Uterus (tissue), 2 donors: Measurements from ENCODE around the gene ARFGEF3.

ENCODE experiments used
- POLR2A ChIP-seq, 2 donors: fragments of 450-650 bp; IDR thresholded peaks; one replicate each; pipeline ENCODE4 v1.6.1; 2016; ENCODE audit warnings: antibody characterized with exemption in 2 of 2, mild to moderate bottlenecking in 1 of 2, moderate library complexity in 1 of 2
- TF ChIP-seq, protein P1 (sequence below), 4 experiments: fragments of 200-600 bp in 2 of 4; fragments of 450-650 bp in 2 of 4; sonication (generic) in 2 of 4; IDR thresholded peaks; one replicate each; pipeline ENCODE4 v1.5.1; 2016 to 2019; ENCODE audit warnings: antibody characterized with exemption in 4 of 4, mild to moderate bottlenecking in 2 of 4, moderate library complexity in 1 of 4

DNA sequence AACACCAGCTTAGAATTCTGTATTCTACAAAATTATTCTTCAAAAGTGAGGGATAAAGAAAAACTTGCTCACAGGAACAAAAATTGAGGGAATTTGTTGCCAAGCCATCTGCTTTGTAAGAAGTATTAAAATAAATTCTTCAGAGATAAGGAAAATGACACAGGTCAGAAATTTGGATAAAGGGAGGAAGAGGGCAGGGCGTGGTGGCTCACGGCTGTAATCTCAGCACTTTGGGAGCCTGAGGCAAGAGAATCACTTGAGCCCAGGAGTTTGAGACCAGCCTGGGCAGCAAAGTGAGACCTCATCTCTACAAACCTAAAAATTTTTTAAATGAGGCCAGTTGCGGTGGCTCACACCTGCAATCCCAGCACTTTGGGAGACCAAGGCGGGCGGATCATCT, 227.8 kb downstream of the ARFGEF3 start:
- TF ChIP-seq, protein P1, sequence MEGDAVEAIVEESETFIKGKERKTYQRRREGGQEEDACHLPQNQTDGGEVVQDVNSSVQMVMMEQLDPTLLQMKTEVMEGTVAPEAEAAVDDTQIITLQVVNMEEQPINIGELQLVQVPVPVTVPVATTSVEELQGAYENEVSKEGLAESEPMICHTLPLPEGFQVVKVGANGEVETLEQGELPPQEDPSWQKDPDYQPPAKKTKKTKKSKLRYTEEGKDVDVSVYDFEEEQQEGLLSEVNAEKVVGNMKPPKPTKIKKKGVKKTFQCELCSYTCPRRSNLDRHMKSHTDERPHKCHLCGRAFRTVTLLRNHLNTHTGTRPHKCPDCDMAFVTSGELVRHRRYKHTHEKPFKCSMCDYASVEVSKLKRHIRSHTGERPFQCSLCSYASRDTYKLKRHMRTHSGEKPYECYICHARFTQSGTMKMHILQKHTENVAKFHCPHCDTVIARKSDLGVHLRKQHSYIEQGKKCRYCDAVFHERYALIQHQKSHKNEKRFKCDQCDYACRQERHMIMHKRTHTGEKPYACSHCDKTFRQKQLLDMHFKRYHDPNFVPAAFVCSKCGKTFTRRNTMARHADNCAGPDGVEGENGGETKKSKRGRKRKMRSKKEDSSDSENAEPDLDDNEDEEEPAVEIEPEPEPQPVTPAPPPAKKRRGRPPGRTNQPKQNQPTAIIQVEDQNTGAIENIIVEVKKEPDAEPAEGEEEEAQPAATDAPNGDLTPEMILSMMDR (IDR thresholded peaks at IDR 0.05) = no peak
- TF ChIP-seq POLR2A (IDR thresholded peaks at IDR 0.05) = no peak
